HEK293 (cell line): ENCODE results near the gene MRPL48.

Source experiments
- ATF2 ChIP-seq: fragments of 450-650 bp; formaldehyde crosslinking; IDR thresholded peaks from 2 replicates; pipeline ENCODE4 v1.5.1; 2016; ENCODE audit warnings: missing biosample characterization, missing genetic modification characterization, low read depth
- BCL11A ChIP-seq: fragments of 450-650 bp; formaldehyde crosslinking; IDR thresholded peaks from 2 replicates; pipeline ENCODE4 v1.5.1; 2016; ENCODE audit warnings: low read depth, missing biosample characterization, missing genetic modification characterization
- HOXA7 ChIP-seq: sonication (generic); formaldehyde crosslinking; IDR thresholded peaks from 2 replicates; pipeline ENCODE4 v1.8.1; 2022; ENCODE audit warnings: missing genetic modification reagents, borderline replicate concordance
- IKZF3 ChIP-seq: fragments of 450-650 bp; IDR thresholded peaks from 2 replicates; pipeline ENCODE4 v1.5.0; 2018; ENCODE audit warnings: missing biosample characterization, mild to moderate bottlenecking, missing genetic modification characterization, moderate library complexity
- KLF9 ChIP-seq: fragments of 450-650 bp; formaldehyde crosslinking; IDR thresholded peaks from 2 replicates; pipeline ENCODE4 v1.5.1; 2016; ENCODE audit warnings: missing biosample characterization, missing genetic modification characterization, low read depth
- MEIS1 ChIP-seq: sonication (generic); formaldehyde crosslinking; IDR thresholded peaks from 2 replicates; pipeline ENCODE4 v1.8.1; 2022; ENCODE audit warnings: missing genetic modification reagents, mild to moderate bottlenecking, borderline replicate concordance
- PBX3 ChIP-seq: sonication (generic); formaldehyde crosslinking; IDR thresholded peaks from 2 replicates; pipeline ENCODE4 v1.8.1; 2022; ENCODE audit warnings: mild to moderate bottlenecking, moderate library complexity, missing genetic modification reagents
- SP2 ChIP-seq: fragments of 450-650 bp; formaldehyde crosslinking; IDR thresholded peaks from 2 replicates; pipeline ENCODE4 v1.5.1; 2016; ENCODE audit warnings: missing biosample characterization, missing genetic modification characterization
- ZBTB44 ChIP-seq: fragments of 450-650 bp; IDR thresholded peaks from 2 replicates; pipeline ENCODE4 v1.5.1; 2018; ENCODE audit warnings: missing biosample characterization, mild to moderate bottlenecking, missing genetic modification characterization
- ZFP69B ChIP-seq: fragments of 450-650 bp; formaldehyde crosslinking; IDR thresholded peaks from 2 replicates; pipeline ENCODE4 v1.5.1; 2016; ENCODE audit warnings: missing biosample characterization, missing genetic modification characterization
- ZNF132 ChIP-seq: fragments of 450-650 bp; formaldehyde crosslinking; IDR thresholded peaks from 2 replicates; pipeline ENCODE4 v1.5.1; 2017; ENCODE audit warnings: missing biosample characterization, missing genetic modification characterization, borderline replicate concordance
- ZNF133 ChIP-seq: fragments of 450-650 bp; formaldehyde crosslinking; IDR thresholded peaks from 2 replicates; pipeline ENCODE4 v1.5.1; 2016; ENCODE audit warnings: missing biosample characterization, missing genetic modification characterization
- ZNF184 ChIP-seq: fragments of 450-650 bp; IDR thresholded peaks from 2 replicates; pipeline ENCODE4 v1.5.1; 2018; ENCODE audit warnings: missing biosample characterization, mild to moderate bottlenecking, missing genetic modification characterization
- ZNF19 ChIP-seq: fragments of 450-650 bp; formaldehyde crosslinking; IDR thresholded peaks from 2 replicates; pipeline ENCODE4; 2016; ENCODE audit warnings: missing biosample characterization, missing genetic modification characterization, low read depth
- ZNF394 ChIP-seq: fragments of 450-650 bp; formaldehyde crosslinking; IDR thresholded peaks from 2 replicates; pipeline ENCODE4 v1.5.1; 2016; ENCODE audit warnings: missing biosample characterization, missing genetic modification characterization, mild to moderate bottlenecking, moderate library complexity, borderline replicate concordance
- ZNF416 ChIP-seq: fragments of 450-650 bp; formaldehyde crosslinking; IDR thresholded peaks from 2 replicates; pipeline ENCODE4 v1.5.1; 2016; ENCODE audit warnings: missing biosample characterization, missing genetic modification characterization
- ZNF514 ChIP-seq: fragments of 450-650 bp; formaldehyde crosslinking; IDR thresholded peaks from 2 replicates; pipeline ENCODE4 v1.5.1; 2016; ENCODE audit warnings: missing biosample characterization, missing genetic modification characterization
- ZNF529 ChIP-seq: fragments of 450-650 bp; formaldehyde crosslinking; IDR thresholded peaks from 2 replicates; pipeline ENCODE4 v1.5.1; 2017; ENCODE audit warnings: missing genetic modification characterization, missing biosample characterization; ENCODE audit not compliant: insufficient replicate concordance
- ZNF544 ChIP-seq: fragments of 450-650 bp; formaldehyde crosslinking; IDR thresholded peaks from 2 replicates; pipeline ENCODE4 v1.5.0; 2017; ENCODE audit warnings: missing biosample characterization, missing genetic modification characterization
- ZNF555 ChIP-seq: fragments of 450-650 bp; formaldehyde crosslinking; conservative IDR thresholded peaks from 2 replicates; pipeline ENCODE4 v1.5.1; 2017; ENCODE audit warnings: missing biosample characterization, mild to moderate bottlenecking, missing genetic modification characterization, inconsistent platforms
- ZNF610 ChIP-seq: fragments of 450-650 bp; formaldehyde crosslinking; IDR thresholded peaks from 2 replicates; pipeline ENCODE4 v1.5.1; 2016; ENCODE audit warnings: missing biosample characterization, missing genetic modification characterization, borderline replicate concordance
- ZNF677 ChIP-seq: fragments of 450-650 bp; IDR thresholded peaks from 2 replicates; pipeline ENCODE4 v1.5.0; 2018; ENCODE audit warnings: missing biosample characterization, mild to moderate bottlenecking, missing genetic modification characterization, moderate library complexity
- ZNF791 ChIP-seq: fragments of 450-650 bp; formaldehyde crosslinking; IDR thresholded peaks from 2 replicates; pipeline ENCODE4 v1.5.1; 2016; ENCODE audit warnings: missing biosample characterization, missing genetic modification characterization
- ZXDB ChIP-seq: fragments of 450-650 bp; formaldehyde crosslinking; IDR thresholded peaks from 2 replicates; pipeline ENCODE4 v1.5.1; 2016; ENCODE audit warnings: missing biosample characterization, missing genetic modification characterization
- TF ChIP-seq, protein P1 (sequence below): fragments of 450-650 bp; formaldehyde crosslinking; IDR thresholded peaks from 2 replicates; pipeline ENCODE4 v1.5.1; 2016; ENCODE audit warnings: missing biosample characterization, missing genetic modification characterization, borderline replicate concordance
- TF ChIP-seq, protein P2 (sequence below): fragments of 450-650 bp; formaldehyde crosslinking; IDR thresholded peaks from 2 replicates; pipeline ENCODE4 v1.5.1; 2016; ENCODE audit warnings: missing biosample characterization, missing genetic modification characterization

Gene MRPL48

DNA sequence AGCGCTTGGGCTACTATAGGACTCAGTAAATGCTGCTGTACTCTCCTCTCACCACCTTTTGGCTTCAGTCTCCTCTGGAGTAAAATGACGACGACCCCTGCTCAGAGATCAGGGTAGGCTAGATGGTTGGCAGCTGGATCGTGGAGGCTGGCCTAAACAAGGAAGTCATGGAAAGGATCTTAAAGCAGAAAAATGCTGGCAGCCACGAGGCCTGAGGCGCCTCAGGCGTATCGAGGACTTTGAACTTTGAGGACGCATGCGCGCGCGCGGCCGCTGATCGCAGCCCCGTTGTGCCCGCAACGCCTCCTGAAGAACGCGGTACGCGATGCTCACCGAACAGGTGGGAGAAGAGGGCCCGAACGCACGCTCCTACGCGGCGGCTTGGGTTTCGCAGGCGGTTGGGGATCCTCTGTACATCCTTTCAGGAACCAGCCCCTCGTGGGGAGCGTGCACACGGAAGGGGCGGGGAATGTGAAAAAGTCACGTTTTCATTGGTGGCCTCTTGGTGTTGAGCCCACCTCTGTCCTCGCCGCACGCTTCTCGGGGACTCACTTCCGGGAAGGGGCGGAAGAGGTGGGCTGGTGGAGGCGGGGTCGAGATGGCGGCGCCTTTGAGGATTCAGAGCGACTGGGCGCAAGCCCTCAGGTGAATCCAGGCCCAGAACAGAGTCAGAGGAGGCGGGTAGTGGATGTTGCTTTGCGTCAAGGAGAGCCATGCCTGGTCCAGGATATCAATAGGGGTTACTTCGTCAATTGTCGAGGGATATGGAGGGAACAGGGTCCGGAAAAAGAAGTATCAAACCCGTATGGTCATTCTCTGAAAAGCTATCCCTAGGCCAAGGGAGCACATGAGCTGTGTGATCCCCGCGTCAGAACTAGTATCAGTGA lies 89.0 kb downstream of the MRPL48 start, which contains the start of the genes COA4 and PAAF1 (continued):
- TF ChIP-seq, protein P1, sequence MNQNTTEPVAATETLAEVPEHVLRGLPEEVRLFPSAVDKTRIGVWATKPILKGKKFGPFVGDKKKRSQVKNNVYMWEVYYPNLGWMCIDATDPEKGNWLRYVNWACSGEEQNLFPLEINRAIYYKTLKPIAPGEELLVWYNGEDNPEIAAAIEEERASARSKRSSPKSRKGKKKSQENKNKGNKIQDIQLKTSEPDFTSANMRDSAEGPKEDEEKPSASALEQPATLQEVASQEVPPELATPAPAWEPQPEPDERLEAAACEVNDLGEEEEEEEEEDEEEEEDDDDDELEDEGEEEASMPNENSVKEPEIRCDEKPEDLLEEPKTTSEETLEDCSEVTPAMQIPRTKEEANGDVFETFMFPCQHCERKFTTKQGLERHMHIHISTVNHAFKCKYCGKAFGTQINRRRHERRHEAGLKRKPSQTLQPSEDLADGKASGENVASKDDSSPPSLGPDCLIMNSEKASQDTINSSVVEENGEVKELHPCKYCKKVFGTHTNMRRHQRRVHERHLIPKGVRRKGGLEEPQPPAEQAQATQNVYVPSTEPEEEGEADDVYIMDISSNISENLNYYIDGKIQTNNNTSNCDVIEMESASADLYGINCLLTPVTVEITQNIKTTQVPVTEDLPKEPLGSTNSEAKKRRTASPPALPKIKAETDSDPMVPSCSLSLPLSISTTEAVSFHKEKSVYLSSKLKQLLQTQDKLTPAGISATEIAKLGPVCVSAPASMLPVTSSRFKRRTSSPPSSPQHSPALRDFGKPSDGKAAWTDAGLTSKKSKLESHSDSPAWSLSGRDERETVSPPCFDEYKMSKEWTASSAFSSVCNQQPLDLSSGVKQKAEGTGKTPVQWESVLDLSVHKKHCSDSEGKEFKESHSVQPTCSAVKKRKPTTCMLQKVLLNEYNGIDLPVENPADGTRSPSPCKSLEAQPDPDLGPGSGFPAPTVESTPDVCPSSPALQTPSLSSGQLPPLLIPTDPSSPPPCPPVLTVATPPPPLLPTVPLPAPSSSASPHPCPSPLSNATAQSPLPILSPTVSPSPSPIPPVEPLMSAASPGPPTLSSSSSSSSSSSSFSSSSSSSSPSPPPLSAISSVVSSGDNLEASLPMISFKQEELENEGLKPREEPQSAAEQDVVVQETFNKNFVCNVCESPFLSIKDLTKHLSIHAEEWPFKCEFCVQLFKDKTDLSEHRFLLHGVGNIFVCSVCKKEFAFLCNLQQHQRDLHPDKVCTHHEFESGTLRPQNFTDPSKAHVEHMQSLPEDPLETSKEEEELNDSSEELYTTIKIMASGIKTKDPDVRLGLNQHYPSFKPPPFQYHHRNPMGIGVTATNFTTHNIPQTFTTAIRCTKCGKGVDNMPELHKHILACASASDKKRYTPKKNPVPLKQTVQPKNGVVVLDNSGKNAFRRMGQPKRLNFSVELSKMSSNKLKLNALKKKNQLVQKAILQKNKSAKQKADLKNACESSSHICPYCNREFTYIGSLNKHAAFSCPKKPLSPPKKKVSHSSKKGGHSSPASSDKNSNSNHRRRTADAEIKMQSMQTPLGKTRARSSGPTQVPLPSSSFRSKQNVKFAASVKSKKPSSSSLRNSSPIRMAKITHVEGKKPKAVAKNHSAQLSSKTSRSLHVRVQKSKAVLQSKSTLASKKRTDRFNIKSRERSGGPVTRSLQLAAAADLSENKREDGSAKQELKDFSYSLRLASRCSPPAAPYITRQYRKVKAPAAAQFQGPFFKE = no peak
- TF ChIP-seq ZNF19 (tag by site-specific recombination) = no peak
- peak; percentile 99 for TF ChIP-seq SP2
- TF ChIP-seq ZNF529 (tag by site-specific recombination) = no peak
- TF ChIP-seq ZNF184 = no peak
- TF ChIP-seq, protein P2, sequence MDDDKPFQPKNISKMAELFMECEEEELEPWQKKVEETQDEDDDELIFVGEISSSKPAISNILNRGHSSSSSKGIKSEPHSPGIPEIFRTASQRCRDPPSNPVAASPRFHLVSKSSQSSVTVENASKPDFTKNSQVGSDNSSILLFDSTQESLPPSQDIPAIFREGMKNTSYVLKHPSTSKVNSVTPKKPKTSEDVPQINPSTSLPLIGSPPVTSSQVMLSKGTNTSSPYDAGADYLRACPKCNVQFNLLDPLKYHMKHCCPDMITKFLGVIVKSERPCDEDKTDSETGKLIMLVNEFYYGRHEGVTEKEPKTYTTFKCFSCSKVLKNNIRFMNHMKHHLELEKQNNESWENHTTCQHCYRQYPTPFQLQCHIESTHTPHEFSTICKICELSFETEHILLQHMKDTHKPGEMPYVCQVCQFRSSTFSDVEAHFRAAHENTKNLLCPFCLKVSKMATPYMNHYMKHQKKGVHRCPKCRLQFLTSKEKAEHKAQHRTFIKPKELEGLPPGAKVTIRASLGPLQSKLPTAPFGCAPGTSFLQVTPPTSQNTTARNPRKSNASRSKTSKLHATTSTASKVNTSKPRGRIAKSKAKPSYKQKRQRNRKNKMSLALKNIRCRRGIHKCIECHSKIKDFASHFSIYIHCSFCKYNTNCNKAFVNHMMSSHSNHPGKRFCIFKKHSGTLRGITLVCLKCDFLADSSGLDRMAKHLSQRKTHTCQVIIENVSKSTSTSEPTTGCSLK = no peak
- TF ChIP-seq ATF2 (tag by site-specific recombination) = no peak
- TF ChIP-seq IKZF3 (tag by site-specific recombination) = no peak
- TF ChIP-seq ZNF544 = no peak
- TF ChIP-seq ZNF514 (tag by site-specific recombination) = no peak
- TF ChIP-seq HOXA7 (CRISPR knock-in tag) = no peak
- TF ChIP-seq ZFP69B (tag by site-specific recombination) = peak; percentile 39; the same call in 1 of the 2 replicates
- TF ChIP-seq ZNF416 (tag by site-specific recombination) = no peak
- TF ChIP-seq ZNF133 (tag by site-specific recombination) = no peak
- peak; percentile 83 for TF ChIP-seq ZXDB
- no peak for TF ChIP-seq BCL11A
- TF ChIP-seq PBX3 = no peak
- no peak for TF ChIP-seq ZNF555 (tag by site-specific recombination)
- TF ChIP-seq ZBTB44 (tag by site-specific recombination) = no peak
- no peak for TF ChIP-seq ZNF394 (tag by site-specific recombination)
- no peak for TF ChIP-seq ZNF791 (tag by site-specific recombination)
- no peak for TF ChIP-seq ZNF610 (tag by site-specific recombination)
- TF ChIP-seq KLF9 (tag by site-specific recombination) = peak; percentile 68
- no peak for TF ChIP-seq ZNF132 (tag by site-specific recombination)
- no peak for TF ChIP-seq ZNF677 (tag by site-specific recombination)
- no peak for TF ChIP-seq MEIS1
